NCI-H1048 (cell line): Measurements from ENCODE around the gene MAFB.

Experiments
- DNase-seq: peaks from one replicate; lab custom pipeline; 2025; lab: John Stamatoyannopoulos, UW

MAFB gene

GRCh38 chr20:40681165-40681564 lies 7.9 kb downstream of the MAFB start:
- no peak for DNase-seq

GRCh38 chr20:40680161-40680959 lies 8.7 kb downstream of the MAFB start:
- no peak for DNase-seq

DNA sequence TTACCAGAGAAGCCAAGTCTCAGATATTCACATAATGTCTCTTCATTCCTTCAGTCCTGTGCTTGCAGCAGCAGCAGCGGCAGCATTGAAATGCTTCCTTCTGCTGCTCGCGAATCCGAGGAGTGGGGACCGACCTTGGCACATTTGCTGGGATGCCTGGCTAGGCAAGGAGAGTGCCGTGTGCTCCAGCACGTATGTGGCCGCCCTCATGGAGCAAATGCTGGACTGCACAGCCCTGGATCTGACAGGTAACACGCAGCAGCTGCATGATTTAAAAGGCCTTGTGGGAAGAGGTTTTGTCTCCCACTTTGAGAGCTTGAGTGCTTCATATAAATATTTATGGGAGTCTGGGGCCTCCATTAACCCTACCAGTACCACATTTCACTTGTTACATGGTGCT lies 9.9 kb downstream of the MAFB start:
- DNase-seq: no peak

DNA sequence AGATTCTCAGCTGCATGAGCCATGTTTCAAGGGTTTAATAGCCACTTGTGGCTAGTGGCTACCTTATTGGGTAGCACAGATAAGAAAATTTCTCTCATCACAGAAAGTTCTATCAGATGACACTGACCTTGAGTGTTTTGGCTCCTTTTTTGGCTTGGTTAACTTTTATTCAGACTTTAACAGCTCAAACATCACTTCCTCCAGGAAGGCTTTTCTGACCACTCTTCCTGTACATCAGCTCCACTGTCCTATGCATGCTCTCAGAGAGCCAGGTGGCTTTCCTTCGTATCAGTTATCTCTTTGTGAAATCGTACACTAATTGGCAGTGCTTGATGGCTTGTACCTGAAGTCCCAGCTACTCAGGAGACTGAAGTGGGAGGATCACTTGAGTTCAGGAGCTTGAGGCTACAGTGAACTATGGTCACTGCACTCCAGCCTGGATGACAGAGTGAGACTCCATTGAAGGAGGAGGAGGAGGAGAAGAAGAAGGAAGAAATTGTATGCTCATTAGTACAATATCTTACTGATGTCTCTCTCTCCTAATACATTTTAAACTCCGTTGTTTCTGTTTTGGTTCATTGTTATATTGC lies 10.7 kb downstream of the MAFB start:
- DNase-seq: no peak

GRCh38 chr20:40677343-40677924 lies 11.6 kb downstream of the MAFB start:
- DNase-seq: no peak

DNA sequence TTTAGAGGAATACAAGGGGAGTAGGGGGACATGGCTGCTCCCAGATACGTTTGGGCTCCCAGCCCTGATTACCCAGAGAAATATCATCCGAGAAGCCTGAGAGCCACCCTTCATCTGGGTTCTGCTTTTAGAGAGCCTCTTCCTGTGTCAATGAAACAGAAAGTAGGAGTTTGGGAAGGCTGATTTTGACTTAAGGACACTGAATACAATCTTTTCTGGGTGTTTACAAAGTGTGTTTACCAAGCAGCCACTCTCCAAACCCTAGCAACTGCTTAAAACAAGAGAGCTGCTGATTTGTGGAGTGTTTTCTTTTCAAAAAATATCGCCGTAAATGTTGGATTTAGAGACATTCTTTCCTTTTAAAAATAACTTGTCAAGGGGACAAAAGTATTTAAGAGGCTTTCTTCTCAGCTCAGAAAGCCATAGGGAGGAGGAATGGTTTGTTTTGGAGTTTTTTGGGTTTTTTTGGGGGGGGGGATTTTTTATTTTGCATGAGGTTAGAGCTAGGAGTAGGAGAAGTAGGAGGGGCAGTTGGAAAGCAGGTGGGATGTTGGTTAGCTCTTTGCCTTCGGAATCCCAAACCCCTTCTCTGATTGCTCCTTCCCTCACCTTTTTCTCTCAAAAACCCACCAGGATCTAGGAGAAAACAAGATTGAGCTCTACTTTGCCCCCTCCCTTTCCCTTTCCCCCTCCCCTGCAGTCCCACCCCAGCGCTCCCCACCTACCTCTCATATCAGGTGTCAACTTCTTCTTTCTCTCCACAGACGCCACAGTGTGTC lies 12.4 kb downstream of the MAFB start:
- DNase-seq: no peak

- no peak for DNase-seq
Measured at GRCh38 chr20:40675599-40676221, 13.3 kb downstream of the MAFB start.

DNA sequence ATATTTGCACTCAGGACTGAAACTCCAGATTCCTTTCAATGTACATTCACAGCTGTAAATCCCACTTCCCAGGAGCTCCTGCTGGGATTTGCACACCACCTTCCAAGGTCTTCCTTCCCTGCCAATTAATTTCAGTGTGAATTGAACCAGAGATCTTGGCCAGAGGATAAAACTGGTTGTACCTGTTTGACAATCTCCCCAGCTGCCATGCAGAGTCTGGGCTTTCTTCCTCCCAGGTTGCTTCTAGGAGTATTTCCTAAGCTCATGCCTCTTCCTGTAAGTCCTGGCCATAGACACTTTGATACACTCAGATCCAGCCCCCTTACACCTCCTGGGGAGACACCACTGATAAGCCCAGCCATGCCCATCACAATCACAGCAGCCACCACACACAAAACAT lies 15.6 kb downstream of the MAFB start:
- DNase-seq: no peak

DNA sequence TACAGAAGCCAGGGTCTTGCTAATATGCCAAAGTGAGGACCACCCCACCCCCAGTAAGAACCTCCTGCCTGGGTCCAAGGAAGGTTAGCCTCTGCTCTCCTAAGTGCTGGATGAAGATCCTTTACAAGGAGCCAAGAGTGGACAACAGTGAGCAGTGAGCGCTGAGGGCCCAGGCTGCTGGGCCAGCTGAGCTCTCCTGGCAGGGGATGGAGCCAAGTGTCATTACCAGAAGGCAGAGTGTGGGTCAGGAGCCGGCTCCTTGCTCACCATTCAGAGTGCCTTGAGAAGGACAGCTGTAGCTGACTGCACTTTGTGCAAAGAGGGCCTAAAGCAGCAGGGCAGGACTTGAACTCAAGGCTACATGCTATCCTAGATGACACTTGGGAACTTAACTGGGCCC lies 16.9 kb downstream of the MAFB start:
- DNase-seq: no peak

DNA sequence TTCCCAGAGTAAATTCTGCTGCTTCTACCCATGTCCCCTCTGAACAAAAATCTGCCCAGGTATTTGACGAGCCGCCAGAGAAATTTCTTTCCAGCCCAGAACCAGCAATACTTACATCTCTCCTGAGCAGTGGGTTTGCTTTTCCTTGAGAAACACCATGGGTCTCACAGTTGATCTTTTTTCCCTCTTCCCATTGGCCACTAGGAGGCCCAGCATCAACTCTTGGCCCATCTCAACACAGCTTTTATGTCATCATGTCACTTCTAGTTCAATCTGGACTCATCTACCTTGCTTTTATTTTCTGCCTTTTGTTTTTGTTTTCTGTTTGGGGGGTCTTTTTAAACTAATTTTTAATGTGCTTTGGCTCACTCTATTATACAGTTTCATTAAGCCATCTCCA lies 18.8 kb downstream of the MAFB start:
- no peak for DNase-seq

- no peak for DNase-seq
Measured at GRCh38 chr20:40669692-40670091, 19.3 kb downstream of the MAFB start.

GRCh38 chr20:40668449-40669228 lies 20.4 kb downstream of the MAFB start:
- DNase-seq: no peak

GRCh38 chr20:40667503-40667902 lies 21.5 kb downstream of the MAFB start:
- no peak for DNase-seq

- DNase-seq: no peak
Measured at GRCh38 chr20:40666336-40666735, 22.7 kb downstream of the MAFB start.

GRCh38 chr20:40664891-40665290 lies 24.1 kb downstream of the MAFB start:
- no peak for DNase-seq

DNA sequence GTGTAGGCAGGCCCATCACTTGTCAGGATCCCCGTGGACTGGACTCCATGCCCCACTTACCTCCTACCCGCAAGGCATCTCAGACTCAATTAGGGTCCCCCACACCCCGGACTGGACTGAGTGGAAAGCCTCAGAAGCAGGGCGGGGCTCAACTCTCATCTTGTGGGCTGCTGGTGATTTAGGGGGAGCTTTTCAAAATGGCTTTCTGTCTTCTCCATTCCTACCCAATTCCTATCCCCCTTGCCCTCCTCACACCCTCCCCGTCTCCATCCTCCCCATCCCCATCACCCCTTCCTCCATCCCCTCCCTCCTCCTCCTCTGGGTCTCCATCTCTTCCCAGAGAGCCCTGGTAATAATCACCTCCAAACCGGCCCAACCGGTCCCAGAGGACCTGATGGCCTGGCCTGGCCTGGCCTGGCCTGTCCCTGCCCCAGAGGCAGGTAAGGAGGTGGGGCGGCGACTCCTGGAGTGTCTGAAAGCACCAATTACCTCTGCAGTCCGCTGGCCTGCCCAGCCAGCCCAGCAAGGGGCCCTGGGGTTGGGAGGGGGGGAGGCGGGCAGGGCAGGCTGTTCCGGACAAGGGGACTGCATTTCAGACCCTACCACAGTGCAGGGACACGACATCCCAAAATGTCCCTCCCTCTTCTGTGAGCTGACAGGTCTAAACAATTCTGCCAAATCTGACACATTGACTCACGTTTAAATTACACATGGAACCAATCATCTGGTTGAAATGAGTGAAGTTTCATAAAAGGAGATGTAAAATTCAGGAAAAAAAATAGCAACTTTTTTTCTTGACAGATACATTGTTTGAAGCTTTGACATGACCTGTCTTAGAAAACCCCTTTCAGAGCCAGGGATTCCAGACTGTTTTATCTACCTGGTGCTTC lies 24.8 kb downstream of the MAFB start:
- DNase-seq: no peak

- DNase-seq: no peak
Measured at GRCh38 chr20:40663304-40663790, 25.7 kb downstream of the MAFB start.

- no peak for DNase-seq
Measured at GRCh38 chr20:40659567-40659966, 29.5 kb downstream of the MAFB start.

DNA sequence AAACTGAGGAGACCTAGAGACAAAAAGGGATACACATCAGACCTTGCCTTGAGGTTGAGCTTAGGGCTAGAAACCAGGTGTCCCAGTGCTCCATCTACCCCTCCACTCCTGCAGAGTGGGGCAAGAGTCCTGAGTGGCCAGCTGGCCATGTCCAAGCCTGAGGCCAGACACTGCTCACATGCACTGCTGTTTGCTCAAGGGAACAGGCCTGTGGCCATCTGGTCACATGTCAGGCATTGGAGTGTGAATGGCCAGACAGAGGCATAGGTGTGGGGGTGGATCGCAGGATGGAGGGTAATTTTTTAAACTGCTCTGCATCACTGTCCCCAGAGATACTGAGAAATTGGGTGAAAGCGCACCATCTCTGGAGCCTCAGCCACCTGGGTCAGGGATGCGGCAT lies 30.5 kb downstream of the MAFB start:
- no peak for DNase-seq

DNA sequence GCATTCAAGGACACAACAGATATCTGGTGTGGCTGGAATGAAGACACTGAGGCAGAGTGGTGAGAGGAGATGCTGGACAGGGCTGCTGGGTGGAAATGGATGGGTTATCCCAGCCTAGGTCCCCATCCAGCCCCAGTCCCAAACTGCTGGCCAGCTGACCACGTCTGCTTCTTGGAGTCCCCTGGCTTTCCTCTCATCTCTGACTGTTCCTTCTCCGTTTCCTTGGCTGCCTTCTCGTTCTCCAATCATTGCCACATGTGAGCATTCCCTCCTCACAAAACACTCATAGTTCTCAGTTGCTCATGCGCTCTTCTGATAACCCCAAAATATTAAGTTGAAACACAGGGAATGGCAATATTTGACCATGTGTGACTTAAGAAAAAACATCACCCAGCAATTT lies 31.5 kb downstream of the MAFB start:
- DNase-seq: no peak
